Neural cell (in vitro differentiated cells): ENCODE measurements around the gene HDAC9. TPM values are rescaled to one million over a fixed set of nuclear protein-coding genes. Genes with fewer than 3 reads are reported as not detected.

Experiments used
- H2AFZ ChIP-seq: fragments of 200-600, 300-800 bp; sonication (generic), shearing (Covaris generic); 2 replicates; pipeline ENCODE4 v1.6.0; 2014; ENCODE audit warnings: low read depth, mild to moderate bottlenecking, antibody characterized with exemption, low read length, moderate library complexity
- H3F3A ChIP-seq: fragments of 200-600 bp; shearing (Covaris generic); 2 replicates; pipeline ENCODE4 v1.6.1; 2016; ENCODE audit warnings: mild to moderate bottlenecking, moderate library complexity, mixed read lengths, antibody characterized with exemption, low read length; ENCODE audit not compliant: insufficient read depth, poor library complexity, severe bottlenecking
- H3K27ac ChIP-seq: fragments of 200-600, 300-800 bp; sonication (generic), shearing (Covaris generic); 2 replicates; pipeline ENCODE4 v1.5.1; 2014; ENCODE audit warnings: mild to moderate bottlenecking, low read length, moderate library complexity
- H3K27me3 ChIP-seq: fragments of 300-800, 200-600 bp; sonication (generic), shearing (Covaris generic); 2 replicates; pipeline ENCODE4 v1.6.0; 2014; ENCODE audit warnings: mild to moderate bottlenecking, low read depth, low read length, moderate library complexity; ENCODE audit not compliant: insufficient read depth
- H3K36me3 ChIP-seq: fragments of 300-800, 200-600 bp; sonication (generic), shearing (Covaris generic); 2 replicates; pipeline ENCODE4 v1.5.1; 2014; ENCODE audit warnings: mild to moderate bottlenecking, antibody characterized with exemption, low read length, moderate library complexity; ENCODE audit not compliant: insufficient read depth
- H3K4me2 ChIP-seq: fragments of 300-800, 200-600 bp; sonication (generic), shearing (Covaris generic); 2 replicates; pipeline ENCODE4 v1.6.0; 2014; ENCODE audit warnings: mild to moderate bottlenecking, low read length
- H3K4me3 ChIP-seq: fragments of 300-800, 200-600 bp; sonication (generic), shearing (Covaris generic); 2 replicates; pipeline ENCODE4 v1.5.1; 2014; ENCODE audit warnings: mild to moderate bottlenecking, low read length, moderate library complexity
- H3K79me2 ChIP-seq: fragments of 200-600 bp; shearing (Covaris generic); replicated peaks from 2 replicates; pipeline ENCODE4 v1.6.0; 2014; ENCODE audit warnings: mild to moderate bottlenecking, low read length, moderate library complexity; ENCODE audit not compliant: insufficient read depth
- H3K9ac ChIP-seq: fragments of 300-800, 200-600 bp; sonication (generic), shearing (Covaris generic); 2 replicates; pipeline ENCODE4 v1.6.1; 2016; ENCODE audit warnings: mild to moderate bottlenecking, low read length, mixed read lengths
- H3K9me2 ChIP-seq: fragments of 200-600 bp; shearing (Covaris generic); 2 replicates; pipeline ENCODE4 v1.6.1; 2016; ENCODE audit warnings: mild to moderate bottlenecking, low read length, mixed read lengths; ENCODE audit not compliant: insufficient read depth
- H3K9me3 ChIP-seq: fragments of 200-600, 300-800 bp; sonication (generic), shearing (Covaris generic); 2 replicates; pipeline ENCODE4 v1.6.1; 2016; ENCODE audit warnings: mild to moderate bottlenecking, mixed run types, low read length, moderate library complexity, mixed read lengths
- H4K20me1 ChIP-seq: fragments of 200-600 bp; shearing (Covaris generic); 2 replicates; pipeline ENCODE4 v1.6.1; 2016; ENCODE audit warnings: mild to moderate bottlenecking, mixed run types; ENCODE audit not compliant: insufficient read depth
- EP300 ChIP-seq: fragments of 450-650 bp; conservative IDR thresholded peaks from 2 replicates; pipeline ENCODE4 v1.6.1; 2014; ENCODE audit warnings: antibody characterized with exemption, mild to moderate bottlenecking, moderate library complexity; ENCODE audit not compliant: poor library complexity, severe bottlenecking
- EZH2 ChIP-seq: fragments of 200-600, 300-800 bp; shearing (Covaris generic), sonication (generic); IDR thresholded peaks from 2 replicates; pipeline ENCODE4 v1.6.1; 2014; ENCODE audit warnings: antibody characterized with exemption, low read length, borderline replicate concordance, mild to moderate bottlenecking; ENCODE audit not compliant: insufficient read depth, poor library complexity, severe bottlenecking
- MXI1 ChIP-seq: fragments of 450-650 bp; conservative IDR thresholded peaks from 2 replicates; pipeline ENCODE4 v1.6.1; 2014; ENCODE audit warnings: antibody characterized with exemption, mild to moderate bottlenecking; ENCODE audit not compliant: poor library complexity, severe bottlenecking
- POLR2AphosphoS5 ChIP-seq: IDR thresholded peaks from 2 replicates; pipeline ENCODE4 v1.6.1; 2012
- RAD21 ChIP-seq: fragments of 450-650 bp; conservative IDR thresholded peaks from 2 replicates; pipeline ENCODE4 v1.6.1; 2014; ENCODE audit warnings: antibody characterized with exemption, mild to moderate bottlenecking, moderate library complexity
- SMC3 ChIP-seq: fragments of 450-650 bp; conservative IDR thresholded peaks from 2 replicates; pipeline ENCODE4 v1.6.1; 2014; ENCODE audit warnings: antibody characterized with exemption, mild to moderate bottlenecking, moderate library complexity; ENCODE audit not compliant: poor library complexity
- TAF1 ChIP-seq: IDR thresholded peaks from 2 replicates; pipeline ENCODE4 v1.6.1; 2012; ENCODE audit warnings: low read depth
- polyA plus RNA-seq: library from polyadenylated mRNA; depleted of rRNA; stranded (reverse); fragments of >200 nt; gene quantifications from 2 replicates; pipeline ENCODE4 v1.2.3, GENCODE V29; 2014
- TF ChIP-seq, protein P1 (sequence below): fragments of 450-650 bp; IDR thresholded peaks from 2 replicates; pipeline ENCODE4 v1.5.1; 2014; ENCODE audit warnings: antibody characterized with exemption, mild to moderate bottlenecking, moderate library complexity; ENCODE audit not compliant: poor library complexity, severe bottlenecking
- TF ChIP-seq, protein P2 (sequence below): IDR thresholded peaks from 2 replicates; pipeline ENCODE4 v1.6.1; 2012; ENCODE audit warnings: borderline replicate concordance

The HDAC9 gene
- polyA plus RNA-seq, 1 donor from 2014 or later: 15.9 TPM

DNA sequence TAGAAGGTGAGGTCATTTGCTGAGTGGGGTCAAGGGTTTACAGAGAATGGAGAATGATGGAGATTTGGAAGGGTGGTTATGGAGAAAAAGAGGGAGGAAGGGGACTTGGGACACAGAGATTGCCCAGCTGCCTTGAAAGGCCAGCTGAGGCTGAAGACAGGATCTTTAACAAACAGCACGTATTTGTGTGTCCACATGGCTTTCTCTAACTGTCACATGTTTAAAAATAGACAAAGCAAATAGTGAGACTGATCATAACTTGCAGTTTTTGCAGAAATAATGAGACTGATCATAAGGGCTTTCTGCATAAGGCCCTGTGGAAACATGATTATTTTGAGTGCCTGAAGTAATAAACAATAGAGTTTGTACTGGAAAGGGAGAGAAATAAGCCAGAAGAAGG, 212.7 kb downstream of the HDAC9 start:
- no peaks in the 10 kb centered on the region for H3K9me3 ChIP-seq
- no peaks in the 10 kb centered on the region for H3K36me3 ChIP-seq
- H3K9ac ChIP-seq: no peak overlapping the region
- no peak for TF ChIP-seq MXI1
- TF ChIP-seq TAF1: no peak
- TF ChIP-seq RAD21: no peak
- TF ChIP-seq, protein P1, sequence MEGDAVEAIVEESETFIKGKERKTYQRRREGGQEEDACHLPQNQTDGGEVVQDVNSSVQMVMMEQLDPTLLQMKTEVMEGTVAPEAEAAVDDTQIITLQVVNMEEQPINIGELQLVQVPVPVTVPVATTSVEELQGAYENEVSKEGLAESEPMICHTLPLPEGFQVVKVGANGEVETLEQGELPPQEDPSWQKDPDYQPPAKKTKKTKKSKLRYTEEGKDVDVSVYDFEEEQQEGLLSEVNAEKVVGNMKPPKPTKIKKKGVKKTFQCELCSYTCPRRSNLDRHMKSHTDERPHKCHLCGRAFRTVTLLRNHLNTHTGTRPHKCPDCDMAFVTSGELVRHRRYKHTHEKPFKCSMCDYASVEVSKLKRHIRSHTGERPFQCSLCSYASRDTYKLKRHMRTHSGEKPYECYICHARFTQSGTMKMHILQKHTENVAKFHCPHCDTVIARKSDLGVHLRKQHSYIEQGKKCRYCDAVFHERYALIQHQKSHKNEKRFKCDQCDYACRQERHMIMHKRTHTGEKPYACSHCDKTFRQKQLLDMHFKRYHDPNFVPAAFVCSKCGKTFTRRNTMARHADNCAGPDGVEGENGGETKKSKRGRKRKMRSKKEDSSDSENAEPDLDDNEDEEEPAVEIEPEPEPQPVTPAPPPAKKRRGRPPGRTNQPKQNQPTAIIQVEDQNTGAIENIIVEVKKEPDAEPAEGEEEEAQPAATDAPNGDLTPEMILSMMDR: no peak
- TF ChIP-seq SMC3: no peak
- H3K27ac ChIP-seq: no peak overlapping the region
- H4K20me1 ChIP-seq: no peaks in the 10 kb centered on the region
- no peaks in the 10 kb centered on the region for H3K79me2 ChIP-seq
- H3F3A ChIP-seq: no peaks in the 10 kb centered on the region
- no peak overlapping the region for H3K4me2 ChIP-seq
- H3K27me3 ChIP-seq: no peaks in the 10 kb centered on the region
- no peaks in the 10 kb centered on the region for H3K9me2 ChIP-seq
- H3K4me3 ChIP-seq: no peak overlapping the region
- H2AFZ ChIP-seq: no peak overlapping the region

DNA sequence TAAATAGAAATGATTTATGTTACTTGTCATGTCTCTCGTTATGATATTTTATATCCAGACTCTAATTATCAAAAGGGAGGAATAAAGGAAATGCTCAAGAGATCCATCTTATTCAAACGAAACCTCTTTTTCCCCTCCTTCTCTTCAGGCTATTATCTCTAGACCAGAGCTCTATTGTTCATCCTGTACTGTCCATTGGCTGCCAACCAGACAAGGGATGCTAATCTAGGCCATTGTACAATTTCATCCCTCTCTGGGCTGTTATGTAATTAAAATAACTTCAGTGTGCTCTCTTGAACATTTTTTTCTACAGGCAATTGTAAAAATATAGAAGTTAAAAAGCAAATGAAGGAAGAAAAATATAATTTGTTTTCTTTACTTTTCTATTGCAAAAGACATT, 220.4 kb downstream of the HDAC9 start:
- Histone ChIP-seq H3K79me2 (no peaks in the 10 kb centered on the region), H2AFZ (no peak overlapping the region), H3K9me2 (no peaks in the 10 kb centered on the region), H3K27me3 (no peaks in the 10 kb centered on the region), H3K36me3 (no peaks in the 10 kb centered on the region), H3K9ac (no peak overlapping the region), H3K4me2 (no peak overlapping the region), H3K27ac (no peak overlapping the region), H3K4me3 (no peak overlapping the region), H4K20me1 (no peaks in the 10 kb centered on the region), H3F3A (no peaks in the 10 kb centered on the region), H3K9me3 (no peaks in the 10 kb centered on the region)
- TF ChIP-seq, protein P1: no peak
- TF ChIP-seq EZH2: no peak
- no peak for TF ChIP-seq RAD21
- TF ChIP-seq EP300: no peak
- no peak for TF ChIP-seq POLR2AphosphoS5
- TF ChIP-seq, protein P2, sequence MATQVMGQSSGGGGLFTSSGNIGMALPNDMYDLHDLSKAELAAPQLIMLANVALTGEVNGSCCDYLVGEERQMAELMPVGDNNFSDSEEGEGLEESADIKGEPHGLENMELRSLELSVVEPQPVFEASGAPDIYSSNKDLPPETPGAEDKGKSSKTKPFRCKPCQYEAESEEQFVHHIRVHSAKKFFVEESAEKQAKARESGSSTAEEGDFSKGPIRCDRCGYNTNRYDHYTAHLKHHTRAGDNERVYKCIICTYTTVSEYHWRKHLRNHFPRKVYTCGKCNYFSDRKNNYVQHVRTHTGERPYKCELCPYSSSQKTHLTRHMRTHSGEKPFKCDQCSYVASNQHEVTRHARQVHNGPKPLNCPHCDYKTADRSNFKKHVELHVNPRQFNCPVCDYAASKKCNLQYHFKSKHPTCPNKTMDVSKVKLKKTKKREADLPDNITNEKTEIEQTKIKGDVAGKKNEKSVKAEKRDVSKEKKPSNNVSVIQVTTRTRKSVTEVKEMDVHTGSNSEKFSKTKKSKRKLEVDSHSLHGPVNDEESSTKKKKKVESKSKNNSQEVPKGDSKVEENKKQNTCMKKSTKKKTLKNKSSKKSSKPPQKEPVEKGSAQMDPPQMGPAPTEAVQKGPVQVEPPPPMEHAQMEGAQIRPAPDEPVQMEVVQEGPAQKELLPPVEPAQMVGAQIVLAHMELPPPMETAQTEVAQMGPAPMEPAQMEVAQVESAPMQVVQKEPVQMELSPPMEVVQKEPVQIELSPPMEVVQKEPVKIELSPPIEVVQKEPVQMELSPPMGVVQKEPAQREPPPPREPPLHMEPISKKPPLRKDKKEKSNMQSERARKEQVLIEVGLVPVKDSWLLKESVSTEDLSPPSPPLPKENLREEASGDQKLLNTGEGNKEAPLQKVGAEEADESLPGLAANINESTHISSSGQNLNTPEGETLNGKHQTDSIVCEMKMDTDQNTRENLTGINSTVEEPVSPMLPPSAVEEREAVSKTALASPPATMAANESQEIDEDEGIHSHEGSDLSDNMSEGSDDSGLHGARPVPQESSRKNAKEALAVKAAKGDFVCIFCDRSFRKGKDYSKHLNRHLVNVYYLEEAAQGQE: no peak
- no peak for TF ChIP-seq MXI1
- TF ChIP-seq SMC3: no peak
- TF ChIP-seq TAF1: no peak
